ENCODE measurements around the gene CA6. TPM values are rescaled to one million over a fixed set of nuclear protein-coding genes. Genes with fewer than 3 reads are reported as not detected.
"Not testable (repeated sequence)": the region's sequence is repeated elsewhere in the genome, so short reads cannot be mapped to it uniquely, and the experiment has no call there.

Gene CA6
- not detected in 2 replicates for total RNA-seq (2014; rRNA removed; shearing (Covaris generic))

DNA sequence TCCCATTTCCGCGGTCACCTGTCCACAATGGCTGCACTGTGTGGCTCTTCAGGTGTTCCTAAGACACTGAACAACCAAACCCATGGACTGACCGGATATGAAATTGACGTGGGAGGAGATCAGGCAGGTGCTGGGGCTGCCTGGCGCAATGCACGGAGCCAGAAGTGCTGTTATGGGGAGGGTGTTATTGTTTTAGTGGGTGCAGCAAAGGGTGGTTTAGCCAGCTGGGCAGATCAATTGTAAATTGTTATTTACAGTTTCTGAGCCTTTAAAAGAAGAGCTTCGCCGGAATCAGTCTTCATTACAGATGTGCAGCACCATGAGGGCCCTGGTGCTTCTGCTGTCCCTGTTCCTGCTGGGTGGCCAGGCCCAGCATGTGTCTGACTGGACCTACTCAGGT is at the start of gene CA6:
Gene CA6, plus strand, starts transcription at position 301 of the 400 bp plus-strand sequence. Its CDS starts 19 bp downstream, at position 320.
- DNase-seq (ENCODE audit: low spot score) = no peak

DNA sequence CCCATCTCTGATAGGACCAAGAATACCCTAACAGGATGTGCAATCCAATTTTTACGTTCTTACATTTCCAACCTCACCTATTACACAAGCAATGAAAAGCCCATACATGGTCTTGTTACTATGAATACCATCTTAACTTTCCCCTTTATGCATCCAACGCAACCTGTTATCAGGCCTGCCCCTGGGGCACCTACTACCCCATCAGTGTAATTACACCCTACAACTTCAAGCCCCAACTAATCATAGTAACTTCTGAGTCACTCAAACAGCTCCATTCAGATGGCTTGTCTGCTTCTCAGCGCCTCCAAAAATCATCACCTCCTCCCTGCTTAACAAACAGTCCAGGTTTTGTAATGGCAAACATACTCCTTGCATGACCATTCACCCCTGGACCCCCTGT is 48.9 kb upstream of the CA6 start:
- not testable (repeated sequence) for DNase-seq (ENCODE audit: low spot score)

DNA sequence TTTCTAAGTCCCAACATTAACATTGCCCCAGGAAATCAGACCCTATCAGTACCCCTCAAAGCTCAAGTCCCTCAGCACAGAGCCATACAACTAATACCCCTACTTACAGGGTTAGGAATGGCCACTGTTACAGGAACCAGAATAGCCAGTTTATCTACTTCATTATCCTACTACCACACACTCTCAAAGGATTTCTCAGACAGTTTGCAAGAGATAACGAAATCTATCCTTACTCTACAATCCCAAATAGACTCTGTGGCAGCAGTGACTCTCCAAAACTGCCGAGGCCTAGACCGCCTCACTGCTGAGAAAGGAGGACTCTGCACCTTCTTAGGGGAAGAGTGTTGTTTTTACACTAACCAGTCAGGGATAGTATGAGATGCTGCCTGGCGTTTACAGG is 48.2 kb upstream of the CA6 start:
- DNase-seq (ENCODE audit: low spot score) = not testable (repeated sequence)

DNA sequence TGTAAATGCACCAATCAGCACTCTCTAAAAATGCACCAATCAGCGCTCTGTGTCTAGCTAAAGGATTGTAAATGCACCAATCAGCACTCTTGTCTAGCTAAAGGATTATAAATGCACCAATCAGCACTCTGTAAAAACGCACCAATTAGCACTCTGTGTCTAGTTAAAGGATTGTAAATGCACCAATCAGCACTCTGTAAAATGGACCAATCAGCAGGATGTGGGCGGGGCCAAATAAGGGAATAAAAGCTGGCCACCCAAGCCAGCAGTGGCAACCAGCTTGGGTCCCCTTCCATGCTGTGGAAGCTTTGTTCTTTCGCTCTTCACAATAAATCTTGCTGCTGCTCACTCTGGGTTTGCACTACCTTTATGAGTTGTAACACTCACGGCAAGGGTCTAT is 47.2 kb upstream of the CA6 start:
- not testable (repeated sequence) for DNase-seq (ENCODE audit: low spot score)

DNA sequence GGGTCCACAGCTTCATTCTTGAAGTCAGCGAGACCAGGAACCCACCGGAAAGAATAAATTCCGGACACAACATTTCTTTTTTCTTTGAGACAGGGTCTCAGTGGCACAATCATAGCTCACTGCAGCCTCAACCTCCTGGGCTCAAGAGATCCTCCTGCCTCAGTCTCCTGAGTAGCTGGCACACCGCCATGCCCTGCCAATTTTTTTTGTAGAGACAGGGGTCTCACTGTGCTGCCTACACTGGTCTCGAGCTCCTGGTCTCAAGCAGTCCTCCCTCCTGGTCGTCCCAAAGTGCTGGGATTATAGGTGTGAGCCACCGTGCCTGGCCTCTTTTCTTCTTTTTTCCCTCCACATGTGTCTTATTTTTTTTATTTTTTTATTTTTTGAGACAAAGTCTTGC is 46.6 kb upstream of the CA6 start:
- no peak for DNase-seq (ENCODE audit: low spot score)

DNA sequence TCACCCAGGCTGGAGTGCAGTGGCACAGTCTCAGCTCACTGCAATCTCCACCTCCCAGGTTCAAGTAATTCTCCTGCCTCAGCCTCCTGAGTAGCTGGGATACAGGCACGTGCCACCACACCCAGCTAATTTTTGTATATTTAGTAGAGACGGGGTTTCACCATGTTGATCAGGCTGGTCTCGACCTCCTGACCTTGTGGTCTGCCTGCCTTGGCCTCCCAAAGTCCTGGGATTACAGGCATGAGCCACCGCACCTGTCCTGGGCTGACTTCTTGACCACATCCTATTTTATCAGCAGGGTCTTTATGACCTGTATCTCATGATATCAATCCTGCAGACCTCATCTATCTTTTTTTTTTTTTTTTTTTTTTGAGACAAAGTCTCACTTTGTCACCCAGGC is 45.0 kb upstream of the CA6 start:
- not testable (repeated sequence) for DNase-seq (ENCODE audit: low spot score)

DNA sequence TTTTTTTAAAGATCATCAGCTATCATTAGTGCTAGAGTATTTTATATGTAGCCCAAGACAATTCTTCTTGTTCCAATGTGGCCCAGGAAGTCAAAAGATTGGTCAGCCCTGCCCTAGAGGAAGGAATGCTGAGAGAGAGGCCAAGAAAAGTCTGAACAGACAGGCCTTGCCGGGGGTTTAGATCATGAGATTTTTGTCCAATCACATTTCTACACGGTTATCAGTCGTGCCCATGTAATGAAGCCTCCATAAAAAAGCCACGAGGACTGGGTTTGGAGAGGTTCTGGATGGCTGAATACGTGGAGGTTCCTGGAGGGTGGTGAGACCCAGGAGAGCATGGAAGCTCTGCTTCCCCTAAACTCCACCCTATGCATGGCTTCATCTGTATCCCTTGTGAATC is 42.9 kb upstream of the CA6 start:
- no peak for DNase-seq (ENCODE audit: low spot score)

DNA sequence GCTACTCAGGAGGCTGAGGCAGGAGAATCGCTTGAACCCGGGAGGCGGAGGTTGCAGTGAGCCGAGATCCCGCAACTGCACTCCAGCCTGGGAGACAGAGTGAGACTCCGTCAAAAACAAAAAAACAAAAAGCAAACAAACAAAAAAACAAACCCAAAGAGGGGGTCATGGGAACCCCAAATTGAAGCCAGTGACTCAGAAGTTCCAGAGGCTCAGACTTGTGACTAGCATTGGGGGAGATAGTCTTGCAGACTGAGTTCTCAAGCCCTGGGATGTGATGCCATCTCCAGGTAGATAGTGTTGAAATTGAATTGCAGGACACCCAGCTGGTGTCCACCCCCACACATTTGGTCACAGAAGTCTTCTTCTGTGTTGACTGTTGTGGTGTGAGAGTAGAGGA is 42.3 kb upstream of the CA6 start:
- peak; percentile 34 for DNase-seq (ENCODE audit: low spot score)

DNA sequence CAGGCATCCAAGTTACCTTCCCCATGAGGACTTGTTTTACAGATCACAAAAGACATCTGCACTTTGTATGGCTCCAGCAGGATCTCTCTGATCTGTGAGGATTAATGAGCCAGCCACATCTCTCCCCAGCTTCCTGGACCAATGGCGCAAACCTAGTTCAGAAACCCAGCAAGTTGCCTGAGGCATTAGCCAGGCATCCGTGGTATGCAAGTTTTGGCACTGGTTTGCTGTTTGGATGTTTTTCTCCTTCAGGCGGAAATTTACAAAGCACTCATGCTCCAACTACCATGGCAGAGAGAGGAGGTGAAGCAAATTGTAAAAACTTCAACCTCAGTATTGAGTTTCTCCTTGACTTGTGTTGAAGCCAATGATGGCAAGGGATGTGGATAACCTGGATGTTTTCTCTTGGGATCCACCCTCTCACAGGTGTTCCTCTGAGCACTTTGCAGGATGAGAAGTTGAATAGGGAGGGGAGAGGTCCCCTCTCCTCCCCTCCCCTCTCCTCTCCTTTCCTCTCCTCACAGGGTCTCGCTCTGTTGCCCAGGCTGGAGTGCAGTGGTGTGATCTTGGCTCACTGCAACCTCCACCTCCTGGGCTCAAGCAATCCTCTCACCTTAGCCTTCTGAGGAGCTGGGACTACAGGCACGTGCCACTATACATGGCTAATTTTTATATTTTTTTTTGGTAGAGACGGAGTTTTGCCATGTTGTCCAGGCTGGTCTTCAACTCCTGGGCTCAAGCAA is 41.6 kb upstream of the CA6 start:
- DNase-seq (ENCODE audit: low spot score) = peak; percentile 93

DNA sequence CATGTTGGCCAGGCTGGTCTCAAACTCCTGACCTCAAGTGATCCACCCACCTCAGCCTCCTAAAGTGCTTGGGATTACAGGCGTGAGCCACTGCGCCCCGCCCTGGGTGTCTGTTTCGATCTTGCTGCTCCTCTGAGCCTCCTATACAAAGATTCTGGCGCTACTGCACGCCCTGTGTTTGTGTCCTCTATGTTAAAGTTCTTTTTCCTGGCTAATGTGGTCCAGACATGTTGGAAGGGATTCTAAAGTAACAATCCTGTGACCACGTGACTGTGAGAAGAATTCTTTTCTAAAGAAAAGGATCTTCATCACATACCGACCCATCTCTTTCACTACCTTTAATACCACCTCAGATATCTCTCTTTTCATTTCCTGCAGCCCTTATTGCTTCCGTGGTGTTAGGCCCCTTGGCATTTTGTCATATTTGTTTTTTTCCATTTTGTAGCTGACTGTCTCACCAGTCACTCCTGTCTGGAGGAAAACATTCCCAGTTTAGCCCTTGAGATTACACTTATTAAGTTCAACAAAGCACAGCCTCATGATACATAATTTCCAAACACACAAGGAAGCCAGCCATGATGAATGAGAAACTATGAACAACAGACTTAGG is 40.0 kb upstream of the CA6 start:
- DNase-seq (ENCODE audit: low spot score) = no peak

DNA sequence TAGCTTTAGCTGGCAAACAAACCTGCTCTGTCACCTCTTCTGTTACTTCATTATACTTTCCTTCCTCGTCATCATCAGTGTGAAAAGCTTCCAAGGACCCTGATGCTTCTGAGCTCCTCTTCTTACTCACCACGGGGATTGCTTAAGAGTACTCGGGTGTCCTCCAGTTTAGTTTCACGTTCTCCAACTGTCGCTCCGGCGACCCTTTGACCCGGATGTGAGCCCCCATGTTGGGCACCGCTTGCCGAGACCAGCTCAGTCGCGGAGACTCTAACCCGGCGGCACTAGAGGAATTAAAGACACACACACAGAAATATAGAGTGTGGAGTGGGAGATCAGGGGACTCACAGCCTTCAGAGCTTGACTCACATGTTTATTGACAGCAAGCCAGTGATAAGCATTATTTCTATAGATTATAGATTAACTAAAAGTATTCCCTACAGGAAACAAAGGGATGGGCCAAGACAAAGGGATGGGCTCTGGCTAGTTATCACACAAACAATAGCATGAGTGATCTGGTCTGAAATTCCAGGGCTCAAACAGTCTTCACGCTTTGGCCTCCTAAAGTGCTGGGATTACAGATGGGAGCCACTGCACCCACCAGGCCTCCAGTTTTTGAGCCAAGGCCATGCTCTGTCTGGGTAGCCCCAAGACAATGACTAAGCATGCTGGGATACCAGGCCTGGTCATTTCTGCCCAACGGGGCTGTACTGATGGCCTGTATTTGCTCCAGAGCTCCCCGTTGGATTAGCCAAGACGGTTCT is 37.1 kb upstream of the CA6 start:
- DNase-seq (ENCODE audit: low spot score) = no peak

DNA sequence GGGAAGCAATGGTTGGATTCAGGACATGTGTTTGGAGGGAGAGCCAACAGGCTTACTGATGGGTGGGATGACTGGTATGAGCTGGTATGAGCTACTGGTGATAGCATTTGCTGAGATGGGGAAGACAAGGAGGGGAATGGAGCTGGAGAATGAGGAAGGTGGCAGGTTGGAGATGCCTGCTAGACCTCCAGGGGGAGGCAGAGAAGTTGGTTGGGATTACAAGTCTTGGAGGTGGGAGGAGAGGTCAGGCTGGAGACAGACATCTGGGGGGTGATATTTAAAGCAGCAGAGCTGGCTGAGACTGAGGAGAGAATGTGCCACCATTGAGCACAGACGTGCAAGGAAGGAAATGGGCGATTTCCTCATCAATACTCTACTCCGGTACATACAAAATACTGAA is 35.3 kb upstream of the CA6 start:
- DNase-seq (ENCODE audit: low spot score) = no peak

DNA sequence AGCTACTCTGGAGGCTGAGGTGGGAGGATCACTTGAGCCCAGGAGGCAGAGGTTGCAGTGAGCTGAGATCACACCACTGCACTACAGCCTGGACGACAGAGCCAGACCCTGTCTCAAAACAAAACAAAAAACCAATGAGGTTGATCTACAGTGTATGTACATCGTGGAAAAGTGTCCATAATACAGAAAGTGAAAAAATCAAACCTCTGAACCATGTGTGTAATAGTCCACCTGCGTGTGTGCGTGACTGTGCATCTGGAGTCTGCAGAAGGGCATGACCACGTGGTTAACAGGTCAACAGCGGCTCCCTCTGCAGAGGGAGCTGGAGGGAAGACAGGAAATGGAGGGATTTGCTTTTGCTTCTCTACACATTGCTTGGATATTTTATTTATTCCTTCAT is 34.8 kb upstream of the CA6 start:
- peak; percentile 23 for DNase-seq (ENCODE audit: low spot score)

DNA sequence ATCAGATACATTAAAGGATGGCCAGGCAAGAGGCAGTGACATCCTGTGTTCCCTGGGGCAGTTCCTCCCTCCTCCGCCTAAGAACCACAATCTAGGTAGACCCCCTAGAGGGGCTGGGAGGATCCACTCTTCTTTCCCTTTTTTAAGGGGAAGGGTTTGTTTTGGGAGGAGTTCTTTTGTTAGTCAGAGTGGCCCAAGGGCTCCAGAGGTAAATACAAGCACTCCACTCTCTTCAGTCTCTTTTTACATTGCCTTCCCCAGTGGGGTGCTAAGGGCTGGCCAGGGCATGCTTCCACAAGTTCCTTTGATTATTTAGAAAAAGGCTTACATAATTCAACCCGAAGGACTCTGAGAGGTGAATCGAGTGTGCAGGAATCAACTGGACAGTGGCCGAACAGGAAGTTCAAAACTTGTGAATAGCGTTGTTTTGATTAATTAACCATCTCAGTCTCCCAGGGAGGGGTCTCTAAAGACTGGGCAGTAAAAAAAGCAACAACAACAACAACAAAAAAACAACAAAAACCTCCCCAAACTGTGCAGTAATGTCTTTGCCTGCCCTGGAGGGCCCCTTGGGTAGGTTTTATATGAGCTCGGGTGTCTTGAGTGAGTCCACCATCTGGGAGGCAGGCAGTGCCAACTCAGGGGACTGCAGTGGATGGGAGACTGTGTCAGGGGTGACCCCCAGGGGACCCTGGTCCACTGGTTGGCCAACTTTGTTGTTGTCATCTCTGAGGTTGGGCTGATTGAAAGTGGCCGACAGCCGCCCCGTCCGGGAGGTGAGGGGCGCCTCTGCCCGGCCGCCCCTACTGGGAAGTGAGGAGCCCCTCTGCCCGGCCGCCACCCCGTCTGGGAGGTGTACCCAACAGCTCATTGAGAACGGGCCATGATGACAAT is 34.0 kb upstream of the CA6 start:
- DNase-seq (ENCODE audit: low spot score) = no peak

DNA sequence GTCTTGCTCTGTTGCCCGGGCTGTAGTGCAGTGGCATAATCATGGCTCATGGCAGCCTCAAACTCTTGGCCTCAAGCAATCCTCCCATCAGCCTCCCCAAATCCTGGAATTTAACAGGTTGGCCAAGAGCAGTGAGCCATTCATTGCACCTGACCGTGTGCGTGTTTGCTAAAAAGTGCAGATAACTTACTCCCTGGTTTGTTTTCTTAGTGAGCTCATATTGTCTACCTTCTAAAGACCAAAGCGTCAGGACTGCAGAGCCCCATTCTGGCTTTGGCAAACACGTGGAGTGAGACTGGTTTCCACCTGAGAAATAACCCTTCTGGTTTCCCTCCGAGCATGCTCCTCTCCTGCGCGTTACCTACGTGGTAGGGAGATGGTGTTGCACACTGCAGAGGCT is 32.2 kb upstream of the CA6 start:
- DNase-seq (ENCODE audit: low spot score) = no peak

DNA sequence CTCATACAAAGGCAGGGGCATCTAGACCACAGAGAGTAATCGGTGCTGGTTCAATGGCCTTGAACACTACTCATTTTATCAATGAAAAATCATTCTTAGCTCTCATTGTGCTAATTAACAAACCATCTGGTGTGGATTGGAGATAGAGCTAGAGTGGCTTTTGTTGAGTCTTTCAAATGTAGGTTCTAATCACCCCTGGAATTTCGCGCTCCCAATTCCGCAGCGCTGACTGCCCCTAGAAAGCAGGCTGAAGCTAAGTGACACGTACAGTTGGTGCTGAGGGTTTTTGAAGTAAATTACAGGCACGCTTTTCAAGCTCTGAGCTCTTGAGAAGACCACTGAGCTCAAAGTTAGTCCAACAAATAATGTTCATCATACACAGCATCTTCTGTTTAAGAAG is 31.2 kb upstream of the CA6 start:
- DNase-seq (ENCODE audit: low spot score) = no peak

DNA sequence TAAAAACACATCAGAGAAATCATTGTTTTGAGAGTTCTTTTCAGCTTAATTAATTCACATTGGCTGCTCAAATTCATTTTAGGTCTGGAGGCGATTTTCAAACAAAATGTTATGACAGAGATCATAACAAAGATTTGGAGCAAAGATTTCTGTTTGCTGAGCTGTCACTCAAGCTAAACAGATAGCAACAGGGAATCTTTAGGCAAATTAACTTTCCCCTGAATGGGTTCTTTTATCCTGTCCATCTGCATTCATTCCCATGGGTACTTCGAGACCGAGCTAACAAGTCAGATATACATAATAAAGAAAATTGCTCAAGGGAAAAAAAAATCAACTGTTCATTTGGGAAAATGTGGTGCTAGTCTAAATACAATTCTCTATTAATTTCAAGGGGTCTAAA is 30.2 kb upstream of the CA6 start:
- DNase-seq (ENCODE audit: low spot score) = no peak

DNA sequence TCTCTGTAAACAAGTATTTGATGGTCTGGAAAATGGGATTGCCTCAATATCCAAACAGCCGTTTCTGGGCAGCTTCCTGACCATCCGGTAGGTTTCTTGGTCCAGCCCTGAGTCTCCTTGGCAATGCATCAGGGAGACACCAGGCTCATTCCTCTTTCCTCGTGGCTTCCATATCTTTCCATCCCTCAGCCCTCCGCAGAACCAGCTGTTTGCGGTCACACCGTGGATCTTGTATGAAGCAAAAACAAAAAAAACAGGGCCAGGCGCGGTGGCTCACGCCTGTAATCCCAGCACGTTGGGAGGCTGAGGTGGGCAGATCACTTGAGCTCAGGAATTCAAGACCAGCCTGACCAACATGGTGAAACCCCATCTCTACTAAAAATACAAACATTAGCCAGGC is 28.1 kb upstream of the CA6 start:
- DNase-seq (ENCODE audit: low spot score) = not testable (repeated sequence)

DNA sequence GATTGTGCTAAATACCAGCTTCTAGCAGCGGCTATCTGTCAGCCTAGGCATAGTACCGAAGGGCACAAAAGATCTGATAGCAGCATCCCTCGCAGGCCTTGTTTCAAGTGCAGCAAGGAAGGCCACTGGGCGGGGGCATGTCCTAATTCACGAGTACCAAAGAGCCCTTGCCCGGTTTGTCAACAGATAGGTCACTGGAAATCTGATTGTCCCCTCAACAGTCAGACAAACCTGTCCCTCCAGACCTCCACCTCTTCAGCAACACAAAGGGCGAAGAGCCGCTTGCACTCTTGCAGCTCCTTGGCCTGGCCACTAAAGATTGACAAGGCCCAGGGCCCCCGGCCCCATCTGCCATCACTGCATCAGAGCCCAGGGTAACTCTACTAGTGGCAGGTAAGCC is 22.7 kb upstream of the CA6 start:
- no peak for DNase-seq (ENCODE audit: low spot score)

DNA sequence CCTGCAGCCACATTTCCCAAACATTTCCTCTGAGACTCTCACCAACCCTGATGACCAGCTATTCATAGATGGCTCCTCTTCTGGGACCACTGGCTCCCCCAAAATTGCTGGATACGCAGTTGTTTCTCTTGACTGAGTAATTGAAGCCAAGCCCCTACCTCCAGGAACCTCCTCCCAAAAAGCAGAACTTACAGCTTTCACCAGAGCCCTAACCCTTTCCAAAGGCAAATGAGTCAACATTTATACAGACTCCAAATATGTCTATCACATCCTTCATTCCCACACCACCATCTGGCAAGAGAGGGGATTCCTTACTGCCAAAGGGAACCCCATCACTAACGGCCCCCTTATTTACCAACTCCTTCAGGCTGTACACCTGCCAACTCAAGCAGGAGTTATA is 20.3 kb upstream of the CA6 start:
- no peak for DNase-seq (ENCODE audit: low spot score)

DNA sequence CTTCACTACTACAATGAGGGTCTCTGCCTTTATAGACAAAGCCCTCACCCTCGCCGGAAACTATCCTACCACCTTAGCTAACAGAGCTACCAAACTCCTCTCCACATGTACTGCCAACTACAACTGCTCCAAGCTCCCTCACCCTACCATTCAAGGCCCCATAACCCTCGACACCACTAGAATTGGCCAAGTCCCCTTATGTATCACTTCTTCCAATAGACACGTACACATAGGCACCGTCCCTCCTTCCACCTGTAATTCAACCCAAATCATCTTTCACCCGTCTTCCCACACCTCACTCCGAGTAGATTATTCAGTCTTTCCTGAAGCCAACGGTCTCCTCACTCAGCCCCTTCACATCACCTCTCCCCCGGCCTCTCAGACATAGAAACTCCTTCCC is 19.7 kb upstream of the CA6 start:
- DNase-seq (ENCODE audit: low spot score) = no peak

Data from H4 (cell line).